ENCODE results near the gene MACROH2A2.
"Not testable (repeated sequence)": the region's sequence is repeated elsewhere in the genome, so short reads cannot be mapped to it uniquely, and the experiment has no call there.

Gene MACROH2A2

DNA sequence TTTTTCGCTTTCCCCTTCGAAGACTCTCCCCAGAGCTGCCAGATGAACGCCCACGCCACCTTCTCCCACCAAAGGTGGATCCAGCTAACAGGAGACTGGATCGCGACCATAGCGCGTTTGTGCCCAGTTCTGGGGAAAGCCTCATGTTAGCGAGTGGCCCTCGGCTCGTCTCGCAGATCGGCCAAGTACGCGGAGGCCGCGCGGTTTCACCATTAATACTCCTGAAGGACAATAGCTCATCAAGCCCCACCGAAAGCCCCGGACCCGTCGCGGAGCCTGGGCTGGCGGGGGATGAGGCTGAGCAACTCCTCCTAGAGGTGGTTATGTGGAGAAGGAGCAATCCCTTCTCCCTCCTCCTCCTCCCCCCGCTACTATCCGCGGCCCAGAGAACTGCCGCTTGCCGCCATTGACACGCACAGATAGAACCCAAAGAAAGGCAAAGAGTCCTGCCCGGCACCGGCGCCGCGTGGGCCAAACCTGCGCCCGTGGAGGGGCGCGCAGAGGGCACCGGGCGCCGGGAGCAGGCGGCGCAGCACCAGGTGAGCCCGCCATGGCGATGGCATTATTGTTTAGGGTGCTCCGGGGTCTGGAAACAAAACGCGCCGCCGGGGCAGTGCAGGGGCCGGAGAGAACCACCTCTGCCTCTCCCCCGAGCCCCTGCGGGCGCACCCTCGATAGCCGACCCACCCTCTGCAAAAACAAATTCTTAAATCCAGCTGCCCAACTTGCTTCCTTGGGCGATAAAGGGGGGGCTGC, at the start of gene MACROH2A2:
Gene MACROH2A2 (plus strand): TSS at position 385 of the 756 bp plus-strand sequence. CDS start 22,813 bp downstream, outside the sequence.
- no peak for DNase-seq

DNA sequence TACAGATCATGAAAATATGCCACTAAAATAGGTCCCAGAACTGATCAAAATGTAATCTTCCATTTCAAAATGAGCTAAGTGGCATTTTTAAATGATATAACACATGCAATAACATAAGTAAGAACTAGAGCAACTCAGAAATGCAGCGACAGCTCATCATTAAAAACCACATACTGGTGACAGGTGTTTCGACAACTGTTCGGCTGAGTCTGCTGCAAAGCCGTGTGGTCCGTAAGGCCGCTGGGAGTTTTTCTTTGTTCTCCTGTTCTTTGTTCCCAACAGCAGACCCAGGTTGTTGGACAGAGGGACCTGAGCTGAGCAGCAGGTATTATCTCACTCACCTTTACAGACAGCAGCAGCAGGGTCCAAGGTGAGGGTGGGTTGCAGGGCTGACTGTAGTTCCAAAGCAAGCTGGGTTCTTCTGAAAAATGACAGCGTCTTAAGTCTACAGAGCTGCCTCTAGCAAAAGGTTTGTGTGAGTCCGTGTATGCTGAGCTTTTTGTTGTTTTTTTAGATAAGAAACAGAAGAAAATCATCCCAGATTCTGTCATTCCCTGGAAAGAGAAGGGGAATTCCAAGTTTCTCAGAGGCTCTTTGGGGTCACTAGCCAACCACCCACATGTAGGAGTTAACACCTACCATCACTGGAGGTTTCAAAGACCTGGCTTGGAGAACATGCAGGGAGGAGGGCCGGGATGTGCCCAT, 45.4 kb upstream of the MACROH2A2 start:
- DNase-seq = no peak

DNA sequence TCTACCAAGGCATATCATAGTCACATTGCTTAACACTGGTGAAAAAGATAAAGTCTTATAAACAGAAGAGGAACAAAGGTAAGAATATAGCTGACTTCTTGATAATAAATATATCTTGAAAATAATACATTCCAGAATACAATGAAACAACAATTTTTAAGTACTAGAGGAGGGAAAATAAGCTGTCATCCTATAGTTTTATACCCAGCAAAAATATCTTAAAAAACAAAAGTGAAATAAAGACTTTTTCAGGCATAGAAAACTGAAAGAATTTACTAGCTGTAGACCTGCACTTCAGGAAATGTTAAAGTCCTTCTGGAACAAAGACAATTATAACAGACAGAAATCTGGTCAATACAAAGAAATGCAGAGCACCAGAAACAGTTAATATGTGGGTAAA, 21.4 kb upstream of the MACROH2A2 start:
- no peak for DNase-seq

DNA sequence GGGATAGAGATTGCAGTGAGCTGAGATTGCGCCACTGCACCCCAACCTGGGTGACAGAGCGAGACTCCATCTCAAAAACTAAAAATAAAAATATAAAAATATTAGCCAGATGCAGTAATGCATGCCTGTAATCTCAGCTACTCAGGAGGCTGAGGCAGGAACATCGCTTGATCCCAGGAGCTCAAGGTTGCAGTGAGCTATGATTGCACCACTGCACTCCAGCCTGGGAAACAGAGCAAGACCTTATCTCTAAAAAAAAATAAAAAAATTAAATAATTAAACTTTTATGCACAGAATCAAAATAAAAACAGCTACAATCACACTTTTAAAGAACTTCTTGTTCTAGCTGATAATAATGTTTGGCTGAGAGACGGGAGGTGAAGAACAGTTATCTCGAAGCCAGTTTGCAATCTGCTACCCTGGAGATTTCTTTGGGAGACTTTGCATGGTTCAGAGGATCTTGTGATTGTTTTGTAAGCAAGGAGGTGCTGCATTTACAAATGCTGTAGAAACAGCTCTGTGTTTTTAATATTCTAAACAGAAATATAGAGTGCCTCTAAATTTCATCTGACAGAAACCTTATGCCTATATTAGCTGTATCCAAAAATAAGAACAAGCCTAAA, 19.9 kb upstream of the MACROH2A2 start:
- DNase-seq = no peak

DNA sequence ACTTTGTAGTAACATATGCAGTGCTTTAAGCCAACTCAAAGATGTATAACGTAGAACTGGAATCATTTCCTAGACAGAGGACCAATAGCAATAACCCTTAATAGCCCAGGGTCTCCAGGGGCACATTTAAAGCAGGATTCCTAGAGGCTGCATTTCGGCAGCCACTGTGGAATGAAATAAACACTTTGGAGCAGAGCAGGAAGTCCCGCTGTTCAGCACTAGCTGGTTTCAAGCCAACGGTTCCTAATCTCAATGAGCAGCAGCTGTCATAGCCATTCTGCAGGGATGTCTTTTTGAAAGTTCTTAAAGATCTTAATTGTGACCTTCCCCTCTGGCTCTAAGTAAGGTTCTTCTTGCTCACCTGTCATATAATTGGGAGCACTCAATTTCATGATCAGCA, 18.4 kb upstream of the MACROH2A2 start:
- no peak for DNase-seq

DNA sequence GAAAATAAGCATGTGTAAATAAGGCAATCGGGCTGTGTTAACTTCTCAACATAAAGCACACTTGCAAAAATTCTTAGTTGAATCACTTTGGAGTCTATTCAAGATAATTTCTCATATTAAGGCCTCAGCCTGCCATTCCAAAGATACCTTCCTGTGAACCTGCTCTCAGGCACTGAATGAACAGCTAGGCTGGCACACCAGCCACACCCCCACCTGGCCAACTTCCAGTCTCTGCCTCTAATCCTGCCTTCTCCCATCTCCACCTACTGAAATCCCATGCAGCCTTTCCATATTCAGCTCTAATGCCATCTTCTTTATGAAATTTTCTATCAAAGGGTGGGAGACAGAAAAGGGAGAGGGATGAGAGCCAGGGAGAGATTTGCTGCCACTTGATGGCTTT, 17.1 kb upstream of the MACROH2A2 start:
- DNase-seq = no peak

DNA sequence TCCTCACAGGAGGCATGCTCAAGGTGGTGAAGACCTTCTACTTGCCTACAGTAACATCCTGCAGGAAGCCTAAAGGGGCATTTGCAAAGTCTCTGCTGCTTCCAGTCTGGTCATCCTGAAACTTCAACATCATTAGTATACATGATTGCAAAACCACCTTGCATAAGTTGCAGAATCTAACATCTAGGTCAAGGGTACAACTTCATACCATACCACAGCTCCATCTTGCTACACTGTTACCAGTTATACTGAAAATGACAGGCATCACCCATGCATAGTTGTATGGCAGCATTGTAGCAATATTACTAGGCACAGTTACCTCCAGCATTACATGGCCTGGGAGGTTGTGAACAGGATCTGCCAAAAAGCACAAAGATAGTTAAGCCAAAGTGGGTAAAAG, 13.7 kb upstream of the MACROH2A2 start:
- DNase-seq = no peak

DNA sequence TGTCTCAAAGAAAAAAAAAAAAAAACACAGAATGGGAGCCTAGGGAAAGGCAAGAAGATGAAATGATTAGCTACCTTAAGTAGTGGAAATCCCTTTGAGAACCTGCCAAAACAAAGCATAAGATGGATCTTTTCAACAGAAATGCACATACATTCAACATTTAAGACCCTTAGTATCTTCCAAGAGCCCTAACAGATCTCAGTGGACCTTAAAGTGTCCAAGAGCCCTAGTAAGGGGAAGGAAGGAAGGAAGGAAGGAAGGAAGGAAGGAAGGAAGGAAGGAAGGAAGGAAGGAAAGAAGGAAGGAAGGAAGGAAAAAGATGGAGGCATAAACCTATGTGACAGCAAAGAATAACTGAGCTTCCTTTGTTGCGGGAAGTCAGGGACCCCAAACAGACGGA, 11.6 kb upstream of the MACROH2A2 start:
- no peak for DNase-seq

DNA sequence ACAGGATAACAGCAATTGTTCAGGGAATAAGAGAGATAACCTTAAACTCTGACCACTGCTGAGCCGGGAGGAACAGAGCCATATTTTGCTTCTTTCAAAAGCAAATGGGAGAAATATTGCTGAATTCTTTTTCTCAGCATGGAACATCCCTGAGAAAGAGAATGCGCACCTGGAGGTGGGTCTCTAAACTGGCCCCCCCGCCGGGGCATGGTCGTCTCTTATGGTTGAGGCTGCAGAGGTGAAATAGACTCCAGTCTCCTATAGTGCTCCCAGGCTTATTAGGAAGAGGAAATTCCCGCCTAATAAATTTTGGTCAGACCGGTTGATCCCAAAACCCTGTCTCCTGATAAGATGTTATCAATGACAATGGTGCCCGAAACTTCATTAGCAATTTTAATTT, 10.9 kb upstream of the MACROH2A2 start:
- DNase-seq = not testable (repeated sequence)

DNA sequence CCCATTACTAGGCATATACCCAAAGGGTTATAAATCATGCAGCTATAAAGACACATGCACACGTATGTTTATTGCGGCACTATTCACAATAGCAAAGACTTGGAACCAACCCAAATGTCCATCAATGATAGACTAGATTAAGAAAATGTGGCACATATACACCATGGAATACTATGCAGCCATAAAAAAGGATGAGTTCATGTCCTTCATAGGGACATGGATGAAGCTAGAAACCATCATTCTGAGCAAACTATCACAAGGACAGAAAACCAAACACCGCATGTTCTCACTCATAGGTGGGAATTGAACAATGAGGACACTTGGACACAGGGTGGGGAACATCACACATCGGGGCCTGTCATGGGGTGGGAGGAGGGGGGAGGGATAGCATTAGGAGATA, 5.6 kb upstream of the MACROH2A2 start:
- not testable (repeated sequence) for DNase-seq

DNA sequence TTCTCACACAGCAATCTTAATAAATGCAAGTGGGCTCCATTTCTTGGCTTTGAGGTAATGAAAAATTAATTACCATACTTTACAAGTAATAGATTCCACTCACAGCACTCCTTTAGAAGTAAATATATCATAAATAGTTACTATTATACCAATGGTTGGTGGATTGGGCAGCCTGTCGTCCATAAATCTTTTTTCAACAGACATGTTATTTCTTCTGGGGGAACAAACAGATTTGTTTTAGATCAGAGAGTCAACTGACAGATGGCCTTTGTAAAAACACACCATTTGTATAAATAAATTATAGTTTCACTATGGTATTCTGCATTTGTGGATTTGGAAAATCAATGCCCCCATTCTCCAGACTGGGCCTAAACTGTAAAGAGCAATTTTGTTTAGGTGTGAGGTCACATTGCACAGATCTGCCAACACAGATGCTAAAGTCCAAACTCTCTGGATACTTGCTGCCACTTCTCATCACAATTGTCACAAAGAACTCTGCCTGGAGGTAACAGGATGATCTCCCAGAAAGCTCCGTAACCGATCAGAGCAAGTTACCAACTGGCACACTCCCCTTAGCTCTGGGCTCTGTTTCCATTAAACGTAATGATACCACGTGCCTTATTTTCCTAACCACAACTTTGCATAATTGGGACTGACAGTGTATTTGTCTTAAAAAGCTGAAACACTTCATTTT, 4.5 kb upstream of the MACROH2A2 start:
- DNase-seq = no peak

DNA sequence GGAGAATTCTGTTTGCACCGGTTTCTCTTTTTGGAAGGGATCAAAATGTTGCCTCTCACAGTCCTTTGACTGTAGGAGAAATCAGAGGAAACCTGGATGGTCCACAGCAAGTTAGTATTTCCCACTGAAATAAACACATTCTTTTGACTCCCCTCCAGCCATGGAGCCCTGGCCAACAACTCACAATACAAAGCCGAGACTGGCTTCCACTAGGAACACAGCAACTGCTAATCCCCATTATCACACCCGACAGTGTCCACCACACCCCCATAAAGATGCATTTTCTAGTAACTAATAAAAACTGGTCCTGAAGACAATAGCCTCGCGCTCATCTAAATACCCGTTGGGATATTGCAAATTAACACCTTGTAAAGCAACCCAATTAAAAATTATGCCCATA, 798 bp upstream of the MACROH2A2 start:
- DNase-seq = no peak

DNA sequence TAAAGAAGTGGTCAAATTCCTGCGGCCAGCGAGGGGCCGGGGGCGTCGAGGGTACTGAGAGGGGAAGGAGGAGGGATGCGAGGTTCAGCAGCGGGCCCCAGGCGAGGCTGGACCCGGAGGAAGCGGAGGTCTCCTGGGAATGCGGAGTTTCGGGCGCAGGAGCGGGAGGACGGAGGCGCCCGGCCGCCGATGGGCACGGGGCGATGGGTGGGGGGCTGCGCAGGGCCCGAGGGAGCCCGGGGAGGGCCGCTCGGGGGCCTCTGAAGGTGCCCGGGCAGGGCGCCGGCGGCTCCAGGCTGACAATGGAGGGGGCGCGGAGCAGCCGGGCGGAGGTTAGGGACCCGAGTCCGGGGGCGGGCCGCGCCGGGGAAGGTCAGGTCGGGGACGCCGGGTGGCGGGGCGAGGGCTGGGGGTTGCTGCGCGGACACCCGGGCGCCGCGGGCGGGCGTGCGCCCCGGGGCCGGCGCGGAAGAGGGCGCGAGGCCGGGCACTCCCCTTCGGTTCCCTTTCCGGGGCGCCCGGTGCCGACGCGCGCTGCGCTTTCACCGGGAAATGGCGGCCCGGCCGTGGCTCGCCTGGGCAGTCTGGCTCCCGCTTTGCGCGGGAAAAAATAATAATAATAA, 683 bp downstream of the MACROH2A2 start:
- peak in 1 of 2 experiments; percentile 13 for DNase-seq

DNA sequence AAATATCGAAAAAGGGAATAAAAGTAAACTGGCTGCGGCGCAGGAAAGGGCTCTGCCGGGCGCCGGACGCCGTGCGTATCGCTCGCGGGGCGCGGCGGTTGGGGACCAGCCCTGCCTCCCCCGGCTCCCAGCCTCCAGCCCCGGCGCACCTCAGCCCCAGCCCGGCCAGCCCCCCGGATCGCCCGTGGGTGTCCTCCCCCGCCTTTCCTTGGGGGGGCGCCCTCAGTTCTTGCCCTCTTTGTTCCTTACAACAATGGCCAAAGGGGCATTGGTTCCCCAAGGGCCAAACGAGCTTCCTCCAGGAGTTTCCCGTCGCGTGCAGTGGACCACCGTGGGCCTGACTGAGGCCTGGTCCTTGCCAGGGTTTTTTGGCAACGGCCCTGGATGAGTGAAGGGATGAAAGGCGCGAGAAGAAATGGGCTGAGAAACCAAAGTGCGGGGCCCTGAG, 1.2 kb downstream of the MACROH2A2 start:
- no peak for DNase-seq

DNA sequence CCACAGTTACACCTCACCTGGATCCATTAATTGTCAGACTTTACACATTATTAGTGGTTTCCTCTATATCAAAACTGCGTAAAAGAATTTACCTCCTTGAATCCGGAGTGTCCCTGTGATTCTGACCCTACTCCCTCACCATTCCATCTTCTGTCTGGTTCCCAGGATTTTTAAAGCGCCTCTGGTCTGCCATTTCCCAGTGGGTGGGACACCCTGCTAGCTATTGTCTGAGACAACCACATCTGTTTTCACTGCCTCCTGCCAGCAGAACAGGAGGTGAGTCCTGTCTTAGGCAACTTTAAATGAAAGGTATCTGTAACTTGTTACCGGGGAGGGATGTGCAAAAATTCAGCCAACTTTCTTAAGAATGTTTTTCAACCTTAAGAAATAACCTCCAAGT, 2.3 kb downstream of the MACROH2A2 start:
- no peak for DNase-seq

DNA sequence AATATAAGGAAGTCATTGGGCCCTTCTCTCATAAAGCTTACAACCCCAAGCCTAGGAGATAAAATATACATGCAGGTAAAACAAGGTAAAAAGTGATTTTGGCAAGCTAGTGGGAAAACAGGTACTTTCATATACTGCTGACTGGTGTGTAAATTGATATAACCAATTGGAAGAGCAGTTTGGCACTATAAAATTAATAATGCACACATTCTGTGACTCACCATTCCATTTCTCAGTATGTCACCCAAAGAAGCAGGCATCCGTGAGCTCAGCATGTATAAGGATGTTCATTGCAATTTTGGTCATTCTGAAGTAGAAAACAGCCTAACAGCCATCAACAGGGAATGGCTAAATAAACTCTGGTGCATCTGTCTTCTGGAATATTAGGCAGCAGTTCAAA, 2.9 kb downstream of the MACROH2A2 start:
- DNase-seq = no peak

DNA sequence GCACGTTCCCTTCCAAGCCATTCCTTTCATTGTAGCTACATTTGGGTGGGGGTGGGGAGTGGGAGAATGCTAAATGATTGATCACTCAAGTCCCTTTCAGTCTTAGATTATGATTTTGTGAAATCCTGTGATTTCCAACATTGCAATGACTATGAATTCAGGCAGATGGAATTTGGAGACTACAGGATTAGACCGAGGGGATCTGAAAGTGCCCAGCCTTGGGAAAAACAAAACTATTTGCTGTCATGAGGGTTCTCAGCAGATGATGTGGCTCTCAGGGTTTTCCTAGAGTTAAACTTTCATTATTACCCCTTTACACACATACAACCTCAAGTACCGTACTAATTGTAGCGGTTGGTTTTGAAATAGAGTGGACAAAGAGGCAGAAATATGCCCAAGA, 4.7 kb downstream of the MACROH2A2 start:
- DNase-seq = no peak

DNA sequence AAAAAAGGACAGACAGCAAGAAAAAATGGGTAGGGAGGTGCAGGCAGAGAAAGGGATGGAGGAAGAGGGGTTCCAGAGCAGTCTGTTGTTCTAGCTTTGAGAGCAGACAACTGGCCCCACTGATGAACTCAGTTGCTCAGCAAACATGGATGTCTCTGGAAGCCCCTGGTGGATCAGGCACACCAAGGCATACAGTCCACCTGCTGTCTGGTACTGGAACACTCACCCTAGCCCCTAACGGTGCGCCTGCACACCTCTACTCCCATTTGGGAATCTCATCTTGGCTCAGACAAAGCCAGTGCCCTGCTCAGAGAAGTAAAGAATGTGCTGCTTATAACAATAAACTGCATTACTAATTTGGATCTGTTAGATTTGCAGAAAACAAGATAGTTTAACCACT, 7.7 kb downstream of the MACROH2A2 start:
- no peak for DNase-seq

DNA sequence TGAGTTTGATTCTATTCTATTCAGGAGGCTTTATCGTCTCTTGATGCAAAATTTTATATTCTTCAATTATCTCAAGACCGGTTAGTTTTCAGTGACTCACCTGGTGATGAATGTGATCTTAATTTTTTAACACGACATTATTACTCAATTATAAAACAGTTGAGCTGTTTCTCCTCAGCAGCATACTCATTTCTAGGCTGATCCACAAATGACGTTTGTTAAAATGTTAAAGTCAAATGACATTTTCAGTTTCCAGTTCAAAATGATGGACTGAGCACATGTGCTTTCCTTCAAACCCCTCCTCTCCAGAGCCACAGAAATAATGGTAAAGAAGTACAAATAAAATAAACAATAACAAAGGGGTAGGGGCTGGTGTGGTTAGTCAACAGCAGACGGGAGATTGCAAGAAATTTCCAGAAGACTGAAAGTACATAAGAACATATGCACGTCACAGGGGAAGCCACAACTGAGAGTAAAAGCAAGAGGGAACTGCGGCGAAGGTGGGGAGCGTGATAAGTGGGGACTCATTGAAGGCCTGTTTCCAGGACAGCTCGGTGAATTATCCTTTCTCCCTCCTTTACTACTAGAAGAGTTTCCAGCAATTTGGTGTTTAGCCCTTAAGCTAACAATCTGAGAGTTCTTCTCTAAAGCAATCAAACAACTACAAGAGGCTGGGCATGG, 10.9 kb downstream of the MACROH2A2 start:
- DNase-seq = no peak

DNA sequence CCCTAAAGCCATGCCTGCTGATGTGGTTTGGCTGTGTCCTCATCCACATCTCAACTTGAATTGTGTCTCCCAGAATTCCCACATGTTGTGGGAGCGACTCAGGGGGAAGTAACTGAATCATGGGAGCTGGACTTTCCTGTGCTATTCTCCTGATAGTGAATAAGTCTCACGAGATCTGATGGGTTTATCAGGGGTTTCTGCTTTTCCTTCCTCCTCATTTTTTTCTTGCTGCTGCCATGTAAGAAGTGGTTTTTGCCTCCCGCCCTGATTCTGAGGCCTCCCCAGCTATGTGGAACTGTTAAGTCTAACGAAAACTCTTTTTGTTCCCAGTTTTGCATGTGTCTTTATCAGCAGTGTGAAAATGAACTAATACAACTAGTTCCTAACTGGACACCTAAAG, 11.8 kb downstream of the MACROH2A2 start:
- no peak for DNase-seq

DNA sequence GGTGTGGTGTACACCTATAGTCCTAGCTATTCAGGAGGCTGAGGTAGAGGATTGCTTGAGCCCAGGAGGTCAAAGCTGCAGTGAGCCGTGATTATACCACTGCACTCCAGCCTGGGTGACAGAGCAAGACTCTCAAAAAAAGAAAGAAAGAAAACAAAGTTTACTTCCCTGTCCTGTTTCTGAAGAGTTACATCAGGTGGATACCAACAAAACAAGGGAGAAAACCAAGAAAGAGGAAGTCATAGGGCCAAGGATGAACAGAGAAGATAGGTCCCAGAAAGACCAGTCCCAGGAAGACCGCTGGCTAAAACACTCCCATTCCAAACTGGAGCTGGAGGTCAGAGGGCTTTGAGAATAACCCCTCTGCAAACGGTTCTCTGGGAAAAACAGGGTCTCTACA, 13.5 kb downstream of the MACROH2A2 start:
- no peak for DNase-seq

DNA sequence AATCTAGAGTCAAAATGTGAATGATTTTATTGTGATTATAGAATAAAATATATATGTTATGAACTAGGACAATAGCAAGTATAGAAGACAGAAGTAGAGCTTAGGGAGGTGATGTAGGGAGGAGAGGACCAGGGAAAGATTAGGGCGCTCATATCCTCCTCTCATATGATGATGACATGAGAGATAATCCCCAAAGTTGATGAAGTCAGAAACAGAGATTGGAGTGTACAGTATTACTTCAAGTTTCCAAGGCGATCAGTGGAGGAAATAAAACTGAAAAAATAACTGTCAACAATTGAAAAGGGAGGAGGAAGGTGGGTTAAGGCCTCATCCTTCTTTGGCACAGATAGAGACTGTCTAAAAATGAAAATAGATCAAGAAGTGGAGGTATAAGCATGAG, 14.9 kb downstream of the MACROH2A2 start:
- no peak for DNase-seq
